Heart right ventricle (tissue), 16 donors: ENCODE data around the gene MACROD2. TPM values are rescaled to one million over a fixed set of nuclear protein-coding genes. Genes with fewer than 3 reads are reported as not detected.

ENCODE experiments used
- ATAC-seq, 8 donors: fragments of 200-7000 bp; cut with Tn5 transposase; one replicate each; pipeline ENCODE4 v1.9.1; 2020; ENCODE audit warnings: mild to moderate bottlenecking in 8 of 8, moderate library complexity in 8 of 8, moderate number of reproducible peaks in 1 of 8
- DNase-seq, 2 donors: peaks; one replicate each; pipeline ENCODE4 v3.0.0-alpha.2; 2020
- H3K27ac ChIP-seq, 10 donors: fragments of 200-600 bp; sonication (generic) in 2 of 10; one replicate each; pipeline versions ENCODE4 v1.5.0 to v1.8.0; 2020 to 2022; ENCODE audit warnings: mild to moderate bottlenecking in 3 of 10
- H3K27me3 ChIP-seq, 7 donors: fragments of 200-600 bp; one replicate each; pipeline ENCODE4 v1.8.0; 2021 to 2022; ENCODE audit warnings: mild to moderate bottlenecking in 2 of 7
- H3K36me3 ChIP-seq, 9 donors: fragments of 200-600 bp; sonication (generic) in 1 of 9; one replicate each; pipeline versions ENCODE4 v1.5.0 to v1.8.0; 2020 to 2022; ENCODE audit warnings: mild to moderate bottlenecking in 2 of 9
- H3K4me1 ChIP-seq, 9 donors: fragments of 200-600 bp; sonication (generic) in 1 of 9; one replicate each; pipeline versions ENCODE4 v1.5.0 to v1.8.0; 2020 to 2022; ENCODE audit warnings: mild to moderate bottlenecking in 4 of 9
- H3K4me3 ChIP-seq, 10 donors: fragments of 200-600 bp; sonication (generic) in 2 of 10; one replicate each; pipeline versions ENCODE4 v1.5.0 to v1.8.0; 2020 to 2022; ENCODE audit warnings: mild to moderate bottlenecking in 7 of 10, moderate library complexity in 2 of 10
- H3K9me3 ChIP-seq, 11 donors: fragments of 200-600 bp in 10 of 11; sonication (generic) in 2 of 11; one replicate each; pipeline versions ENCODE4 v1.5.0 to v1.8.0; 2013 to 2022; ENCODE audit warnings: mild to moderate bottlenecking in 2 of 11, control low read depth in 1 of 11, moderate library complexity in 1 of 11
- WGBS, 2 donors: extraction: QIAGEN DNeasy Blood & Tissue Kit; methylation state at CpG; one replicate each; pipeline ENCODE4 v1.1.7; 2013; ENCODE audit warnings: inconsistent platforms in 1 of 2; 5-methylcytosine and 5-hydroxymethylcytosine counted together
- intact Hi-C, 10 donors: fragments of 100-400 bp; cut with DNase I; formaldehyde crosslinking; loops; one replicate each; pipeline versions ENCODE4 v1.11.1 to v1.14.2; 2022
- polyA plus RNA-seq, 2 donors: library from polyadenylated mRNA; stranded (reverse); fragments of 200-250 nt; gene quantifications; one replicate each; pipeline ENCODE4 v1.2.3, GENCODE V29; 2013
- total RNA-seq, 10 donors: library from RNA; stranded (reverse); fragmentation: NEBNext Ultra II Directional in 3 of 10; extraction: Animal tissue kit (Norgen Biotek cat#: 25700) in 3 of 10; gene quantifications; one replicate each; pipeline versions ENCODE4 v1.2.1 to v1.2.4, GENCODE V29; 2021 to 2023
- TF ChIP-seq, protein P1 (sequence below), 9 donors: fragments of 200-600 bp; sonication (generic) in 2 of 9; IDR thresholded peaks; one replicate each; pipeline versions ENCODE4 v1.5.0 to v1.8.0; 2021 to 2022; ENCODE audit warnings: antibody characterized with exemption in 9 of 9, mild to moderate bottlenecking in 5 of 9, moderate library complexity in 1 of 9
- donor health status: Arrhythmogenic right ventricular cardiomyopathy.
- donor health status: ischemic (EF 13 %, LVEDD 7.1; RV severe dilation, severe dysfunction).
- donor health status: healthy with polysubstance abuse.
- donor health status: DM: no; HTN: yes; CAD: no.
- donor health status: DM: no; HTN: no; CAD: no.
- donor health status: ischemic (EF 25% LVEDD 6.9; RV normal size, moderate dysfunction).
- donor health status: ischemic (EF 25% LVEDD 5.7; RV mildly dilated, moderate dysfunction).
- donor health status: healthy.
- donor health status: DM: yes; HTN: yes; CAD: no.
- donor health status: Ischemic cardiomyopathy.
- donor health status: ischemic (EF 35%, LVEDD 5.7; RV mildly dilated, moderate dysfunction).
- donor health status: nonischemic (EF 11% LVEDD 7.7; RV severe dilation, severe dysfunction).
- donor health status: DM: yes; HTN: yes; CAD: no.
- donor health status: PGD.
- donor health status: ischemic (EF 29% LVEDD 5.4; RV normal size, mild dysfunction).
- donor health status: nonischemic (EF 23%, LVEDD 6.1; RV moderate dilation, normal function).

MACROD2 gene
- total and polyA plus RNA-seq, 12 donors = 0.28 to 6.4 (median 4.1) TPM

DNA sequence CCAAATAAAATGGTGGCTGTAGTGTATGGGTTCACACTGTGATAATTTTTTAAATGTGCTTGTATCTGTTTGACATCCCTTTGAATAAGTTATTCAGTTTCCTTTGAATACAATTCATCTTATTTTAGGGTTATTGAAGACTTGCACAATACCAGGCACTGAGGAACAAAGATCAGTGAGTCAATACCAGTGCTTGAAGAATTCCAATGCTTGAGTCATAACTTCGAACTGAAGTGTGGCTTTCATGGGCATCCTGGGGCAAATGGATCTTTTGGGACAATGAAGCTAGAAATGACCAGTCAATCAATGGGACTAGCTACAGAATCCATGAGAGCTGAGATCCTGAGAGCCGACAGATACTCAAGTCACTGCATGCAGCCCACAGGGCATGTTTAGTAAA lies 692.0 kb downstream of the MACROD2 start:
- intact Hi-C loops = no loop called here
- 77 to 84% methylated on average over 2 of the region's 2 CpGs for WGBS, 2 donors
- ATAC-seq (no peak), DNase-seq (no peak)
- Histone ChIP-seq H3K27ac (no peak overlapping the region), H3K4me1 (no peaks in the 10 kb centered on the region), H3K9me3 (no peaks in the 10 kb centered on the region), H3K27me3 (no peaks in the 10 kb centered on the region), H3K36me3 (no peaks in the 10 kb centered on the region), H3K4me3 (no peak overlapping the region)
- TF ChIP-seq, protein P1, sequence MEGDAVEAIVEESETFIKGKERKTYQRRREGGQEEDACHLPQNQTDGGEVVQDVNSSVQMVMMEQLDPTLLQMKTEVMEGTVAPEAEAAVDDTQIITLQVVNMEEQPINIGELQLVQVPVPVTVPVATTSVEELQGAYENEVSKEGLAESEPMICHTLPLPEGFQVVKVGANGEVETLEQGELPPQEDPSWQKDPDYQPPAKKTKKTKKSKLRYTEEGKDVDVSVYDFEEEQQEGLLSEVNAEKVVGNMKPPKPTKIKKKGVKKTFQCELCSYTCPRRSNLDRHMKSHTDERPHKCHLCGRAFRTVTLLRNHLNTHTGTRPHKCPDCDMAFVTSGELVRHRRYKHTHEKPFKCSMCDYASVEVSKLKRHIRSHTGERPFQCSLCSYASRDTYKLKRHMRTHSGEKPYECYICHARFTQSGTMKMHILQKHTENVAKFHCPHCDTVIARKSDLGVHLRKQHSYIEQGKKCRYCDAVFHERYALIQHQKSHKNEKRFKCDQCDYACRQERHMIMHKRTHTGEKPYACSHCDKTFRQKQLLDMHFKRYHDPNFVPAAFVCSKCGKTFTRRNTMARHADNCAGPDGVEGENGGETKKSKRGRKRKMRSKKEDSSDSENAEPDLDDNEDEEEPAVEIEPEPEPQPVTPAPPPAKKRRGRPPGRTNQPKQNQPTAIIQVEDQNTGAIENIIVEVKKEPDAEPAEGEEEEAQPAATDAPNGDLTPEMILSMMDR (IDR thresholded peaks at IDR 0.05) = no peak

DNA sequence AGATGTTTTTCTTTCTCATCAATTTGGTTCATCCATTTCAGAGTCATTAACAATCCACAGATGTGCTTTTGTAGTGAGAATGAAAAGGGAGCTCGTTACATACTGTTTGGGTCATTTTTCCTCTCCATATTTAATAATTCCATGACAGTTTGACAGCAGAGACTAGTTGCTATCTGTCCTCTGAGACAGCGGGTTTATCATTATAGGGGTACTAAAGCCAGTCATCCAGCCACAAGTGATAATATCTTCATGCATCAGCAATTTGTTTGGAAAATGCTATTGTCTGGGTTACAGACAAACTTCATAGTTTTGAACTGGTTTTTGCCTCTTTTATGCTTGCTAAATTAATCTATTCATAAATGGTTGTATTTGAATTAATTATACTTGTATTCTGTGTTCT lies 692.7 kb downstream of the MACROD2 start:
- no peaks in the 10 kb centered on the region for H3K4me1 ChIP-seq
- DNase-seq (no peak), ATAC-seq (no peak)
- 58 to 71% methylated on average over 2 of the region's 2 CpGs for WGBS, 2 donors
- no peaks in the 10 kb centered on the region for H3K27me3 ChIP-seq
- no peak overlapping the region for H3K27ac ChIP-seq
- H3K4me3 ChIP-seq = no peak overlapping the region
- H3K36me3 ChIP-seq = no peaks in the 10 kb centered on the region
- no peaks in the 10 kb centered on the region for H3K9me3 ChIP-seq
- TF ChIP-seq, protein P1 (IDR thresholded peaks at IDR 0.05) = no peak
- intact Hi-C loops = no loop called here

DNA sequence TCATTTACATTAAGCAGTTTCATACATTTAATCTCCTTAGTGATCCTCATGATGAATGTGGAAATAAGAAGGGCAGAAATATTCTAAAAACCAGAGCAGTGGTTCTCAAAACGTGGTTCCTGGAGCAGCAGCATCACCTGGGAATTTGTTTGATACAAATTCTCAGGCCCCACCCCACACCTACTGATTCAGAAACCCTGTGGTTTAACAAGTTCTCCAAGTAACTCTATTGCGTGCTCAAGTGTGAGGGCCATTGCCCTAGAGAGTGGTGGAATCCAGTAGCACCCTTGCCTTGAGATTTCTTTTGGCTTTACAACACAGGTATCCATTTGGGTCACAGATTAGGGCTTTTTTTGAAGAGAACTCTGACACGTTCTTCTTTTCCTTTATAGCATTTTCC lies 696.7 kb downstream of the MACROD2 start:
- intact Hi-C loops = no loop called here
- no peak overlapping the region for H3K4me3 ChIP-seq
- TF ChIP-seq, protein P1 (IDR thresholded peaks at IDR 0.05) = no peak
- no peaks in the 10 kb centered on the region for H3K36me3 ChIP-seq
- H3K9me3 ChIP-seq = no peaks in the 10 kb centered on the region
- no peaks in the 10 kb centered on the region for H3K4me1 ChIP-seq
- H3K27me3 ChIP-seq = no peaks in the 10 kb centered on the region
- no peak for ATAC-seq
- DNase-seq = no peak
- WGBS, 2 donors = 78 to 80% methylated on average over 3 of the region's 3 CpGs
- no peak overlapping the region for H3K27ac ChIP-seq

DNA sequence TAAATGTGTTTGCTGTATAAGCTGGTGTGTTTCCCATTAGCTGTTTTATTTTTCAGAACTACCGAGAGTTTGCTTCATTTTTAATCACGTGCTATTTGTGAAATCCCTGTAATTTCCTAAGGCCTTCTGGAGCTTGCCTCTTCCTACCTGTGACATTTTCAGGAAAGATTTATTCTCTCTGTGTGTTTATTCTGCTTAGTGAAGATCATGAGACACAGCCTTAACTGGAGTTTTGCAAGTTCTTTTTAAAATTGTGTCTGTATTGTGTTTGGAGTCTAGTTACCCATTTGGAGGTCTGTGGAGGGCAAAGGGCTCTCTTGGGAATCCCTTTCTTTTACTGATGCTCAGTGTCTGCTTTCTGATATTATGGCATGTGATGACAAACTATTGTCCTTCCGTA lies 701.2 kb downstream of the MACROD2 start:
- no peak overlapping the region for H3K27ac ChIP-seq
- TF ChIP-seq, protein P1 (IDR thresholded peaks at IDR 0.05) = no peak
- no peaks in the 10 kb centered on the region for H3K4me1 ChIP-seq
- no peaks in the 10 kb centered on the region for H3K27me3 ChIP-seq
- ATAC-seq (no peak), DNase-seq (no peak)
- no peak overlapping the region for H3K4me3 ChIP-seq
- intact Hi-C loops = no loop called here
- H3K9me3 ChIP-seq = no peaks in the 10 kb centered on the region
- WGBS, 2 donors = 77 to 86% methylated on average over 3 of the region's 3 CpGs
- no peaks in the 10 kb centered on the region for H3K36me3 ChIP-seq

DNA sequence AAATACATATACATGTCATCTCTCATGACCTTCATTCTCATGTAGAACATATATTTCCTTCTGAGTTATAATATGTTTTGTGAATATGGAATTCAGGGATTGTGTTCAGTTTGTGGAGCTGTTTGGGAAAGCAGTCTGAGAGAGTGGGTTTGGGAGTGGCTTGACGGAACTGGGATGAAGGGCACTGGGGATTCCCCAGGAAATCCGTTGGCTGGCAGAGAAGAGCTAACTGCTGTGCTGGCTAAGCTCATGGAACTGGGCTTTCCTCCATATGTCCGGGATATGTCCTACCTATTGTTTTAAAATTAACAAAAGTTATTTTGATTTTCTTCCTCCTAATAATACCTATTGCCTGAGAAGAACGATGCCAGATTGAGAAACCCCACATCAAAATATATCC lies 701.6 kb downstream of the MACROD2 start:
- intact Hi-C loops = no loop called here
- Histone ChIP-seq H3K27ac (no peak overlapping the region), H3K4me3 (no peak overlapping the region), H3K27me3 (no peaks in the 10 kb centered on the region), H3K9me3 (no peaks in the 10 kb centered on the region), H3K36me3 (no peaks in the 10 kb centered on the region), H3K4me1 (no peaks in the 10 kb centered on the region)
- WGBS, 2 donors = 48 to 54% methylated on average over 4 of the region's 4 CpGs
- ATAC-seq (no peak), DNase-seq (no peak)
- TF ChIP-seq, protein P1 (IDR thresholded peaks at IDR 0.05) = no peak
